ENCODE data around the gene TNN. TPM values are rescaled to one million over a fixed set of nuclear protein-coding genes. Genes with fewer than 3 reads are reported as not detected.

The TNN gene
- total and polyA plus RNA-seq, 10 of the 15 experiments (the other 5 are each of a cell fraction or from before 2014, with no cell fraction given): 0.05 to 0.17 (median 0.11) TPM

GRCh38 chr1:175129644-175129996, 62.0 kb downstream of the TNN start:
- intact Hi-C loops (cut with micrococcal nuclease; ENCODE audit: unreplicated experiment) (loop anchor here (5.0 to 10.0 kb wide), 2 partner anchors 245 to 357 kb away; no protein-coding TSS in a partner anchor), in situ Hi-C loops (cut with MboI) (loop anchor here (5.0 kb wide), 1 partner anchor 357 kb away; no protein-coding TSS in a partner anchor)
- SMC1A ChIA-PET (ENCODE audit: uncharacterized antibody, unreplicated experiment): interaction anchor here (0.7 to 4.0 kb wide), 2 partner anchors 13 to 100 kb away, joined by 3 to 22 read pairs; no protein-coding TSS in a partner anchor
- CTCF ChIA-PET: interaction anchor here (1.0 to 10.9 kb wide), 3 partner anchors 15 to 100 kb away, joined by 3 to 135 read pairs (median 8); no protein-coding TSS in a partner anchor
- no peak for TF ChIP-seq EGR1 (IDR thresholded peaks at IDR 0.05; ENCODE audit: borderline replicate concordance in 1 of 2, low read depth in 2 of 2, low read length in 2 of 2)
- no peak for TF ChIP-seq NR2C2 (IDR thresholded peaks at IDR 0.05; ENCODE audit: borderline replicate concordance, control insufficient read depth, insufficient read length, low read depth)
- no peak for TF ChIP-seq KAT2A (conservative IDR thresholded peaks at IDR 0.05; ENCODE audit: control insufficient read depth, low read depth, low read length)
- TF ChIP-seq RBBP5 (conservative IDR thresholded peaks at IDR 0.05): no peak
- TF ChIP-seq SP1 (IDR thresholded peaks at IDR 0.05; ENCODE audit: low read depth, low read length): no peak
- TF ChIP-seq KLF5 (IDR thresholded peaks at IDR 0.05; ENCODE audit: partially characterized antibody): no peak
- Histone ChIP-seq H3K9me3 (replicated peaks; ENCODE audit: control insufficient read depth, insufficient read depth, low read length) (no peaks in the 10 kb centered on the region), H2AFZ (ENCODE audit: control insufficient read depth, low read depth, low read length) (no peak overlapping the region; the same call in 1 of the 2 replicates), H3K79me2 (ENCODE audit: control insufficient read depth, insufficient read depth, low read length) (no peaks in the 10 kb centered on the region), H3K4me1 (ENCODE audit: control insufficient read depth, insufficient read depth, low read length) (peaks cover 24% of the 10 kb centered on the region), H3K9ac (ENCODE audit: control insufficient read depth, insufficient read depth, low read length) (no peak overlapping the region), H3K27me3 (replicated peaks in 1 of 2; ENCODE audit: control insufficient read depth in 2 of 2, insufficient read depth in 2 of 2, low read length in 1 of 2) (no peaks in the 10 kb centered on the region), H3K4me3 (no peak overlapping the region), H3K27ac (ENCODE audit: control insufficient read depth, insufficient read depth) (no peak overlapping the region), H3K4me2 (ENCODE audit: control insufficient read depth, insufficient read depth) (no peak overlapping the region), H3K36me3 (ENCODE audit: control insufficient read depth in 2 of 2, insufficient read depth in 2 of 2, low read length in 1 of 2) (no peaks in the 10 kb centered on the region), H4K20me1 (ENCODE audit: control insufficient read depth, insufficient read depth) (no peaks in the 10 kb centered on the region)
- ATAC-seq (no peak), DNase-seq (ENCODE audit: low read depth, low spot score) (no peak), FAIRE-seq (no peak)
- WGBS (ENCODE audit: insufficient coverage, insufficient replicate concordance, low lambda C conversion rate, missing lambda C conversion rate): 94% methylated on average over 2 of the region's 2 CpGs
- BruUV-seq (replicated peaks): no TSS peak
- RAD21 ChIA-PET (ENCODE audit: unreplicated experiment): interaction anchor here (2.1 to 6.5 kb wide), 2 partner anchors 17 to 101 kb away, joined by 6 to 96 read pairs; no protein-coding TSS in a partner anchor
- POLR2A ChIA-PET: no interaction called here

Measured in GM12878 (cell line).